NCI-H1694 treated with DMSO at 0.1 percent for 48 hours (cell line): ENCODE results near the gene GTF2E1.

Source experiments
- DNase-seq: peaks from one replicate; lab custom pipeline; 2025; lab: John Stamatoyannopoulos, UW

The GTF2E1 gene

DNA sequence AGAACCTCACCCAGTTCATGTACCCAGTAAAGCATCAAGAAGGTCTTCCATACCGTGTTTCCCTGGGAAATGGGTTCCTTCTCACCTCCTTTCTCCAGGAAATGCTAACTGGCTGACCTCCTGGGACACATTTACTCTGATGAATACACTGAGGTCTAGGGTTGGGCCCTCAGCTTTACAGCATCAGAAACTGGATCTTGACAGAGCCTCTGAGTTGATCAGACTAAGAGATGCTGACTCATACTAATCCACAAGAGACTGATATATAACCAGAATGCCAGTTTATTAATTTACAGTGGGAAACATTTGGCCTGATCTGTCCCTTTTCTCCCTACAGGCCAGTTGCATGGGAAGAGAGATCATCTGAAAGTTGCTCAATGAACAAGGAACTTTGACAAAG lies 55.8 kb downstream of the GTF2E1 start:
- no peak for DNase-seq

DNA sequence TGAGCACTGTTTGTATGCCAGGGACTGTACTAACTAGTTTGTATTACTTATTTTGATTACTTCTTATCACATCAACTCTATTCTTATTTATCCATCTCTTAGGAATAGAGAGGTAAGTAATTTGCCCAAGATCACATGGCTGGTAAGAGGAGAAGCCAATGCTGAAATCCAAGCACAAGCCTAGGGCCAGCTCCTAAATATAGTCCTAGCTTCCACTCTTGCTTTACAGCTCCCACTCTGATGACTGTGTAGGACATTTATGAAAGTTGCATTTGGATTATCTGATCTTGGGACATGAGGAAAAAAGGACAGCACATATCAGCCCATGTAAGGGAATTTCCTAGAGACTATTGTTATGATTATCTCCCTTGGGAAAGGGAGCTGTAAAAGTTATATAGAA lies 58.1 kb downstream of the GTF2E1 start:
- DNase-seq = no peak

DNA sequence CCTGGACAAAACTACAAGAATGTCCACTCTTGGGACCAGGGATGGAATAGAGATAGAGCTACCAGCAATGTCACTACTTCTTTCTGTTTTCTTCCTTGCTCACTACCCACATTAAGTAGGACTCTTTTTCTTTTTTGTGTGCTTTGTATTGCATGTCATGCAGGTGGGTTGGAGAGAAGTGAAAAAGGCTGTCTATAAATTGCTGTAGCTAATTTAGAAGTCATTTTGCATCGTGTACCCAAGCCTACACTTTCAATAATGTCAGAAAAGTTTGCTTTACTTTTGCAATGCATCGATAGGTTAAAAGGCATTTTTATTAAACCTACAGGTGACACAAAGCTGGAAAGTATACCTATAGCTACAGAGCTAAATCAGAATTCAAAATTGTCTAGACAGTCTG lies 58.9 kb downstream of the GTF2E1 start:
- no peak for DNase-seq

DNA sequence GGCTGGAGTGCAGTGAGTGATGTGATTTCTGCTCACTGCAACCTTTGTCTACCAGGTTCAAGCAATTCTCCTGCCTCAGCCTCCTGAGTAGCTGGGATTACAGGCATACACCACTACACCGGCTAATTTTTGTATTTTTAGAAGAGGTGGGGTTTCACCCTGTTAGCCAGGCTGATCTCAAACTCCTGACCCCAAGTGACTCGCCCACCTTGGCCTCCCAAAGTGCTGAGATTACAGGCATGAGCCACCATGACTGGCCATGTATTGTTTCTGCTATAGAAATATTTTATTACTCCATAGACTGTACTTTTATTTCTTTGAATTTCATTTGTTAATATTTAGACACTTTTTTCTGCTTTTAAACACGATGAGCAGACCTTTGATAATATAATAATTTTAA lies 60.4 kb downstream of the GTF2E1 start:
- no peak for DNase-seq

DNA sequence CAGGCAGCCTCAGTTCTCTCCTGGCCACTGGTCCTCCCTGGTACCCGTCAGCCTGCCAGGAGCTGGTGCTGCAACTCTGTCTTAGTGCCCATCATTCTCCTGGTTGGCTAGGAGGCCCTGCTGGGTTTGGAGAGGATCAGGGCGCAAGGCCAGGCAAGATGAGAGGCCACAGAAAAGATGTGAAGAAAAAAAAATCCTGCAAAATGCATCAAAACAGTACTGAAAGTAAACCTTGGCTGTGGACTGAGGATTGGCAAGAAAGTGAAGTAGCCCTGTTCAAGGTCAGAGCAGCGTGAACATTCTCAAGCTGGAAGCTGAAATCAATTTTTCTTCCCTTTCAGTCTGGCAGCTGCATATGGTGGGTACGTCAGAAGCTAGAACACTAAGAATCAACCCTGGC lies 74.2 kb downstream of the GTF2E1 start:
- no peak for DNase-seq

DNA sequence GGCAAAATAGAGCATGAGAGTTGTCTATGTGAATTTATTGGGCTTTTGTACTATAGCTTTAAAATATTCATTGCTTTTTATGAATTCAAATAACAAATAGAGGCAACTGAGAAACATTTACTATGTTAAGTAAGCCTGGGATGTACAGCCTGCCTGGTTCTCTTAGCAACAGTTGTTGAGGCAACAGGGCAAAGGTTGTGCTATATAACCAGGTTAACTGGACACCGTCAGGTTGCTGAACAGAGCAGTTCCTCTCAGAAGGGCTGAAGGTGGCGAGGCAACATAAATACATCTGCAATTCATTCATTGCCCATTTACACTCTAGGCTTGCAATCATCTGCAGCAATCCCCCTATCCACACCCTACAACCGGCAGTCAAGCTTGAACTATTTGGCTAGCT lies 78.2 kb downstream of the GTF2E1 start:
- no peak for DNase-seq

DNA sequence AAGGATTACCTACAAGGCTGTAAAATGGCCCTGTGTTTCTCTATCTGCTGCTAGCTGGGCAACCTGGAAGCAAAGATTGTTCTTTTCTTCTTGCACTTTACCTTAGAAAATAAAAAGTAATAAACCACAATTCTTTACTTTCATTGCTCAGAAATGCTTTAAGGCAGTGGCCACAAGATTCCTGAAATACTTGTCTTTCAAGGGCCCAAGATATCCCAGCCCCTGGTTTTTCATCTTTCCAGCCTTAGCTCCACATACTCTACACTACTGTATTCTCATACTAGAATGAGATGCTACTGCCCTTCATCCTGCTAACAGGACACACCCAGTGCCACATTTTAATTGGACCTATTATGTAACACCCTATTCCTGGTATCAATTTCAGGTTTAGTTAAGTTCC lies 78.9 kb downstream of the GTF2E1 start:
- DNase-seq = no peak

DNA sequence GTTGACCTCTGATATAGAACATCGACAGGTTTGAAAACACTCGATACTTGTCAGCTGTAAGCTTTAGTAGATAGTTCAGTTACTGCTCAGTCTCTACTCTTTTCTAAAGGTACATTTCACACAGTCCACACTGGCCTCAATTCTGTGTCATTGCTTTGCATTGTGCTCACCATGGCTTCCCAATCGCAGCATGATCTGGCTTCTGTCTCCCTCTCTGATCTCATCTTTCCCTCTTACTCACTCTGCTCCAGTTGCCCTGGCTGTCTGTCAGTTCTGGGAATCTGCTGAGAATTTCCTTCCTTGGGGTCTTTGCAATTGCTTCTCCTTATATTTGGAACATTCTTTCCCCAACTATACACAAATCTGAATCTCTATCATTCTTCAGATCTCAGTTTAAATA lies 80.6 kb downstream of the GTF2E1 start:
- DNase-seq = no peak

DNA sequence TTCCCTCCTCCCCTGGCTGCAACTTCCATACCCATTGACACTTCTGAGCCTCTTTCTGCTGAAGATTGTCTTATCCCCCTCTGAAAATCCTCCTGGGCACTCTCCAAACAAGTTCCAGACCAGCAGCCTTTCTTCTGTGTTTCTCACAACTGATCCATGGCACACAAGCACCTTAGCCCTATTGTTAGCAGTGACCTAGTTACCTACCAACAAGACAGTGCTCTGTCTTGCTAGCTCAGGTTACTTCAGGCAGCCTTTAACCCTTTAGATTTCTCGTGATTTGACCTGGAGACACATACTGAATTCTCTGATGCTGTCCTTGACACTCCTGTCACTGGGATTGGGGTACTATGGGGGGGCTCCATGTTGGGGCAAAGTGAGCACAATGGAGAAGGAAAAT lies 82.1 kb downstream of the GTF2E1 start:
- DNase-seq = no peak

DNA sequence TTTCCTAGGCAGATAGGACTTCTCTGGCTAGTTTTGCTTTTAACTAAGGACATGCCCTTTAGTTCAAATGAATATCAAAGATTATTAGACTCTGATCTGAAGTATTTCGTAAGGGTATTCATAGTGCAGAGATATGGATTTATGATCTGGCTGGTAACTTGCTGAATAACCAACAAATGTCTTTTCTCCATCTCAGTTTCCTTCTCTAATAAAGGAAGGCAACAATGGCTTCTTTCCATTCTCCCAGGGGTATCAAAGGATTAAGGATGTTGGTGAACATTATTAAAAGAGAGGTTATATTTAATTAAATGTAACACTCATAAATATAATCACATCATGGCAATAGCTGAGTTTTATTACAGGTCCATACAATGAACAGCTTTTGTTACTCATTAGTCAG lies 86.3 kb downstream of the GTF2E1 start:
- DNase-seq = no peak

DNA sequence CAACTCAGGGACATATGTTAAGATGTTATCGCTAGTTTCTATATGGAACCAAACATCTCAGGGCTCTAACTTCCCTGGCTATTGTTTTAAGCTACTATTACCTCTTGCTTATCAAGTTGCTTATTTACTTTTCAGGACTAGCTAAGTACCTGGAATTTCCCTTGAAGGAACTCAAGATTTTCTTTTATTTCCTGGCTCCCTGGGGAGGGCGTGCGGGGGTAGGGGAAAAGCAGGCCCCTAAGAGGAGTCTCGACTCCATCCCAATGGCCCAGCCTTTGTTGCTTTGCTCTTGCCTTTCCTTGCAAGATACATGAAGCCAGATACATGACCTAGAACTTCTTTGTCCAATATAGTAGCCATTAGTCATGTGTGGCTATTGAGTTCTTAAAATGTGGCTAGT lies 88.5 kb downstream of the GTF2E1 start:
- no peak for DNase-seq
